ENCODE data around the gene EPS15.

DNA sequence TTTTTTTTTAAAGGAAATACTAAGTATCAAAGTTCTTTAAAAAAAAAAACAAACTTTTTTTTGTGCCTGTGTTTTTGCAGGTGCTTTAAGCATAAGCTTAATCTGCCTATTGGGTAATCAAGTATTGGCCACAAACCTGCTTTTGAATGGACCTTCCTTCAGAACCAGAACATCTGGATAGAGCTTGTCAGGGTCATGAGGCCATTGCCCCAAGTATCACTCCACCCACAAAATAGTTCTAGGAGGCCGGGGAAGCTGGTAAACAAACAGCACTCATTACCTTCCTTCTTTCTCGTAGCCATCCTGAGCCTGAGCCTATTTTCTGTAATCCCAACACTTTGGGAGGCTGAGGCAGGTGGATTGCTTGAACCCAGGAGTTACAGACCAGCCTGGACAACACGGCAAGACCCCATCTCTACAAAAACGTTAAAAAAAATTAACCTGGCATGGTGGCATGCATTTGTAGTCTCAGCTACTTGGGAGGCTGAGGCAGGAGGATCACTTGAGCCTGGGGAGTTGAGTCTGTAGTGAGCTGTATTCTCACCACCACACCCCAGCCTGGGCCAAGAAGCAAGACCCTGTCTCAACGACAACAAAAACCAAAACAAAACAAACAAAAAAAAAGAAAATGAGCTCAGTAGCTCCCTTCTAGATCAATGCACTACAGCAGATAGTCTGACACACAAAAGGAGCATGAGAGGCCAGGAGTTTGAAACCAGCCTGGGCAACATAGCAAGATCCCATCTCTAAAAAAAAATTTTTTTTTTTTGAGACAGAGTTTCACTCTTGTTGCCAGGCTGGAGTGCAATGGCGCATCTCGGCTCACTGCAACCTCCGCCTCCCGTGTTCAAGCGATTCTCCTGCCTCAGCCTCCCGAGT is 34.1 kb upstream of the EPS15 start:
- TF ChIP-seq ZNF768 (CRISPR knock-in tag; IDR thresholded peaks at IDR 0.05), result no peak
- TF ChIP-seq, protein P1, sequence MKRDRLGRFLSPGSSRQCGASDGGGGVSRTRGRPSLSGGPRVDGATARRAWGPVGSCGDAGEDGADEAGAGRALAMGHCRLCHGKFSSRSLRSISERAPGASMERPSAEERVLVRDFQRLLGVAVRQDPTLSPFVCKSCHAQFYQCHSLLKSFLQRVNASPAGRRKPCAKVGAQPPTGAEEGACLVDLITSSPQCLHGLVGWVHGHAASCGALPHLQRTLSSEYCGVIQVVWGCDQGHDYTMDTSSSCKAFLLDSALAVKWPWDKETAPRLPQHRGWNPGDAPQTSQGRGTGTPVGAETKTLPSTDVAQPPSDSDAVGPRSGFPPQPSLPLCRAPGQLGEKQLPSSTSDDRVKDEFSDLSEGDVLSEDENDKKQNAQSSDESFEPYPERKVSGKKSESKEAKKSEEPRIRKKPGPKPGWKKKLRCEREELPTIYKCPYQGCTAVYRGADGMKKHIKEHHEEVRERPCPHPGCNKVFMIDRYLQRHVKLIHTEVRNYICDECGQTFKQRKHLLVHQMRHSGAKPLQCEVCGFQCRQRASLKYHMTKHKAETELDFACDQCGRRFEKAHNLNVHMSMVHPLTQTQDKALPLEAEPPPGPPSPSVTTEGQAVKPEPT (CRISPR knock-in tag; IDR thresholded peaks at IDR 0.05; ENCODE audit: low read depth), result no peak
- TF ChIP-seq ZBTB8A (CRISPR knock-in tag; IDR thresholded peaks at IDR 0.05; ENCODE audit: borderline replicate concordance, low read depth), result no peak
- no peak for TF ChIP-seq ZNF569 (CRISPR knock-in tag; IDR thresholded peaks at IDR 0.05; ENCODE audit: borderline replicate concordance)
- no peak for TF ChIP-seq ZNF235 (CRISPR knock-in tag; IDR thresholded peaks at IDR 0.05; ENCODE audit: borderline replicate concordance)
- TF ChIP-seq, protein P2, sequence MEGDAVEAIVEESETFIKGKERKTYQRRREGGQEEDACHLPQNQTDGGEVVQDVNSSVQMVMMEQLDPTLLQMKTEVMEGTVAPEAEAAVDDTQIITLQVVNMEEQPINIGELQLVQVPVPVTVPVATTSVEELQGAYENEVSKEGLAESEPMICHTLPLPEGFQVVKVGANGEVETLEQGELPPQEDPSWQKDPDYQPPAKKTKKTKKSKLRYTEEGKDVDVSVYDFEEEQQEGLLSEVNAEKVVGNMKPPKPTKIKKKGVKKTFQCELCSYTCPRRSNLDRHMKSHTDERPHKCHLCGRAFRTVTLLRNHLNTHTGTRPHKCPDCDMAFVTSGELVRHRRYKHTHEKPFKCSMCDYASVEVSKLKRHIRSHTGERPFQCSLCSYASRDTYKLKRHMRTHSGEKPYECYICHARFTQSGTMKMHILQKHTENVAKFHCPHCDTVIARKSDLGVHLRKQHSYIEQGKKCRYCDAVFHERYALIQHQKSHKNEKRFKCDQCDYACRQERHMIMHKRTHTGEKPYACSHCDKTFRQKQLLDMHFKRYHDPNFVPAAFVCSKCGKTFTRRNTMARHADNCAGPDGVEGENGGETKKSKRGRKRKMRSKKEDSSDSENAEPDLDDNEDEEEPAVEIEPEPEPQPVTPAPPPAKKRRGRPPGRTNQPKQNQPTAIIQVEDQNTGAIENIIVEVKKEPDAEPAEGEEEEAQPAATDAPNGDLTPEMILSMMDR (CRISPR knock-in tag; IDR thresholded peaks at IDR 0.05), result no peak
- TF ChIP-seq, protein P3, sequence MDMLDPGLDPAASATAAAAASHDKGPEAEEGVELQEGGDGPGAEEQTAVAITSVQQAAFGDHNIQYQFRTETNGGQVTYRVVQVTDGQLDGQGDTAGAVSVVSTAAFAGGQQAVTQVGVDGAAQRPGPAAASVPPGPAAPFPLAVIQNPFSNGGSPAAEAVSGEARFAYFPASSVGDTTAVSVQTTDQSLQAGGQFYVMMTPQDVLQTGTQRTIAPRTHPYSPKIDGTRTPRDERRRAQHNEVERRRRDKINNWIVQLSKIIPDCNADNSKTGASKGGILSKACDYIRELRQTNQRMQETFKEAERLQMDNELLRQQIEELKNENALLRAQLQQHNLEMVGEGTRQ (IDR thresholded peaks at IDR 0.05; ENCODE audit: low read depth, low read length), result no peak
- TF ChIP-seq, protein P3 (CRISPR knock-in tag; IDR thresholded peaks at IDR 0.05; ENCODE audit: borderline replicate concordance), result no peak
- TF ChIP-seq ZNF589 (CRISPR knock-in tag; conservative IDR thresholded peaks at IDR 0.05), result no peak
- TF ChIP-seq TP53 (CRISPR knock-in tag; conservative IDR thresholded peaks at IDR 0.05), result no peak
- no peak for TF ChIP-seq ZNF180 (CRISPR knock-in tag; IDR thresholded peaks at IDR 0.05; ENCODE audit: borderline replicate concordance, low read depth)
- TF ChIP-seq CREM (IDR thresholded peaks at IDR 0.05), result no peak
- TF ChIP-seq CREM (CRISPR knock-in tag; IDR thresholded peaks at IDR 0.05), result no peak
- no peak for TF ChIP-seq ZNF160 (CRISPR knock-in tag; IDR thresholded peaks at IDR 0.05)
